Upper lobe of left lung (tissue), 4 donors: Measurements from ENCODE around the gene CHRDL1.

Experiments used
- POLR2A ChIP-seq, 4 donors: fragments of 450-650 bp; IDR thresholded peaks; one replicate each; pipeline ENCODE4 v1.5.1; 2016 to 2017; ENCODE audit warnings: antibody characterized with exemption in 4 of 4, mild to moderate bottlenecking in 2 of 4
- TF ChIP-seq, protein P1 (sequence below), 6 experiments: fragments of 450-650 bp in 4 of 6; fragments of 200-600 bp in 2 of 6; sonication (generic) in 2 of 6; IDR thresholded peaks; one replicate each; pipeline ENCODE4 v1.5.1; 2016 to 2019; ENCODE audit warnings: antibody characterized with exemption in 6 of 6

DNA sequence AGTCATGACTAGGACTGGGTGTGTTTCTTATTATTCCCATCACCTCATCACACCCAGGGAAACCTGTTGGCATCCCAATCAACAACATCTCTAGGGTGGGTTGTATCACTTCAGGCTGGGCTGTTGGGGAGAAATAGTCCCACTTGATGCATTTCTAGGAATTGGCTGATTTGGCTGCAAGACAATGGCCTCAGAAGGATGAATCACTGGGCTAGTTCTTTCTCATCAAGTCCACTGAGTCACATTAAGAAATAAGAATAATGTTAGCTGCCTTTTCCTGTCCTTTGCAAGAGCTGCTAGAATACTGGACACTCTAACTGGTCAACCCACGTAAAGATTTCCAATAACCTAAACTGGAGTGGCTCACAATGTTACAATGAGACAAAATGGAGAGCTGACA lies 104.2 kb downstream of the CHRDL1 start:
- no peak for TF ChIP-seq POLR2A (IDR thresholded peaks at IDR 0.05)
- TF ChIP-seq, protein P1, sequence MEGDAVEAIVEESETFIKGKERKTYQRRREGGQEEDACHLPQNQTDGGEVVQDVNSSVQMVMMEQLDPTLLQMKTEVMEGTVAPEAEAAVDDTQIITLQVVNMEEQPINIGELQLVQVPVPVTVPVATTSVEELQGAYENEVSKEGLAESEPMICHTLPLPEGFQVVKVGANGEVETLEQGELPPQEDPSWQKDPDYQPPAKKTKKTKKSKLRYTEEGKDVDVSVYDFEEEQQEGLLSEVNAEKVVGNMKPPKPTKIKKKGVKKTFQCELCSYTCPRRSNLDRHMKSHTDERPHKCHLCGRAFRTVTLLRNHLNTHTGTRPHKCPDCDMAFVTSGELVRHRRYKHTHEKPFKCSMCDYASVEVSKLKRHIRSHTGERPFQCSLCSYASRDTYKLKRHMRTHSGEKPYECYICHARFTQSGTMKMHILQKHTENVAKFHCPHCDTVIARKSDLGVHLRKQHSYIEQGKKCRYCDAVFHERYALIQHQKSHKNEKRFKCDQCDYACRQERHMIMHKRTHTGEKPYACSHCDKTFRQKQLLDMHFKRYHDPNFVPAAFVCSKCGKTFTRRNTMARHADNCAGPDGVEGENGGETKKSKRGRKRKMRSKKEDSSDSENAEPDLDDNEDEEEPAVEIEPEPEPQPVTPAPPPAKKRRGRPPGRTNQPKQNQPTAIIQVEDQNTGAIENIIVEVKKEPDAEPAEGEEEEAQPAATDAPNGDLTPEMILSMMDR (IDR thresholded peaks at IDR 0.05), result no peak
